ENCODE data around the gene FBXW12.

Gene FBXW12

GRCh38 chr3:48364840-48365239 lies 7.2 kb upstream of the FBXW12 start:
- H3F3A ChIP-seq (ENCODE audit: insufficient read depth): no peaks in the 10 kb centered on the region
- no peaks in the 10 kb centered on the region for H3K9me3 ChIP-seq (ENCODE audit: insufficient read depth, low read length)
- no peak overlapping the region for H3K27ac ChIP-seq (ENCODE audit: low read depth, low read length)
- no peak overlapping the region for H3K4me2 ChIP-seq (ENCODE audit: low read depth, low read length, poor library complexity, severe bottlenecking)
- H3K79me2 ChIP-seq (ENCODE audit: insufficient read depth, low read length): no peaks in the 10 kb centered on the region
- no peaks in the 10 kb centered on the region for H4K20me1 ChIP-seq (ENCODE audit: low read depth, low read length)
- peaks cover 4% of the 10 kb centered on the region; the same call in 1 of the 2 replicates for H3K36me3 ChIP-seq (ENCODE audit: low read length)
- TF ChIP-seq CTCF (IDR thresholded peaks at IDR 0.05; ENCODE audit: insufficient read depth, low read length, poor library complexity, severe bottlenecking) (no peak), EZH2phosphoT487 (conservative IDR thresholded peaks at IDR 0.05; ENCODE audit: low read length) (no peak)
- H3K27me3 ChIP-seq (ENCODE audit: low read length): 0 out of 2 replicates have a peak, but pooled peaks cover 3% of the 10 kb centered on the region
- no peak overlapping the region for H2AFZ ChIP-seq (ENCODE audit: low read depth, low read length, severe bottlenecking)
- H3K9ac ChIP-seq (ENCODE audit: low read length): no peak overlapping the region
- H3K4me3 ChIP-seq (ENCODE audit: insufficient read depth, low read length, poor library complexity, severe bottlenecking): no peak overlapping the region
- H3K9me2 ChIP-seq (replicated peaks; ENCODE audit: insufficient read depth, low read length): no peaks in the 10 kb centered on the region

- TF ChIP-seq CTCF (IDR thresholded peaks at IDR 0.05; ENCODE audit: insufficient read depth, low read length, poor library complexity, severe bottlenecking) (no peak), EZH2phosphoT487 (conservative IDR thresholded peaks at IDR 0.05; ENCODE audit: low read length) (no peak)
- Histone ChIP-seq H3K4me3 (ENCODE audit: insufficient read depth, low read length, poor library complexity, severe bottlenecking) (no peak overlapping the region), H3K79me2 (ENCODE audit: insufficient read depth, low read length) (no peaks in the 10 kb centered on the region), H3K36me3 (ENCODE audit: low read length) (no peaks in the 10 kb centered on the region), H3K27ac (ENCODE audit: low read depth, low read length) (no peak overlapping the region), H3K9me2 (replicated peaks; ENCODE audit: insufficient read depth, low read length) (no peaks in the 10 kb centered on the region), H4K20me1 (ENCODE audit: low read depth, low read length) (no peaks in the 10 kb centered on the region), H3K27me3 (ENCODE audit: low read length) (no peaks in the 10 kb centered on the region), H3K9me3 (ENCODE audit: insufficient read depth, low read length) (no peaks in the 10 kb centered on the region), H2AFZ (ENCODE audit: low read depth, low read length, severe bottlenecking) (no peak overlapping the region), H3K9ac (ENCODE audit: low read length) (no peak overlapping the region), H3F3A (ENCODE audit: insufficient read depth) (no peaks in the 10 kb centered on the region), H3K4me2 (ENCODE audit: low read depth, low read length, poor library complexity, severe bottlenecking) (no peak overlapping the region)
Observed at GRCh38 chr3:48367201-48367600, 4.8 kb upstream of the FBXW12 start.

- TF ChIP-seq CTCF (IDR thresholded peaks at IDR 0.05; ENCODE audit: insufficient read depth, low read length, poor library complexity, severe bottlenecking): no peak
- no peak for TF ChIP-seq EZH2phosphoT487 (conservative IDR thresholded peaks at IDR 0.05; ENCODE audit: low read length)
- Histone ChIP-seq H3F3A (ENCODE audit: insufficient read depth) (no peaks in the 10 kb centered on the region), H3K4me2 (ENCODE audit: low read depth, low read length, poor library complexity, severe bottlenecking) (no peak overlapping the region), H3K4me3 (ENCODE audit: insufficient read depth, low read length, poor library complexity, severe bottlenecking) (no peak overlapping the region), H3K27ac (ENCODE audit: low read depth, low read length) (no peak overlapping the region), H3K9me3 (ENCODE audit: insufficient read depth, low read length) (no peaks in the 10 kb centered on the region), H3K9me2 (replicated peaks; ENCODE audit: insufficient read depth, low read length) (no peaks in the 10 kb centered on the region), H4K20me1 (ENCODE audit: low read depth, low read length) (no peaks in the 10 kb centered on the region), H3K27me3 (ENCODE audit: low read length) (no peaks in the 10 kb centered on the region), H3K79me2 (ENCODE audit: insufficient read depth, low read length) (no peaks in the 10 kb centered on the region), H3K9ac (ENCODE audit: low read length) (no peak overlapping the region), H2AFZ (ENCODE audit: low read depth, low read length, severe bottlenecking) (no peak overlapping the region), H3K36me3 (ENCODE audit: low read length) (no peaks in the 10 kb centered on the region)
Observed at GRCh38 chr3:48369693-48370332, 2.2 kb upstream of the FBXW12 start.

Measured in SU-DHL-6 (cell line).